ENCODE data around the gene PLEKHD1. TPM values are rescaled to one million over a fixed set of nuclear protein-coding genes. Genes with fewer than 3 reads are reported as not detected.

Gene PLEKHD1
- total RNA-seq, 2 experiments from 2014 or later = 0.09 to 0.19 TPM

GRCh38 chr14:69537900-69538299, 53.4 kb downstream of the PLEKHD1 start:
- Histone ChIP-seq H3K4me3 (ENCODE audit: low read depth, low read length, poor library complexity, severe bottlenecking) (no peak overlapping the region), H3K27ac (ENCODE audit: low read depth, low read length, poor library complexity, severe bottlenecking) (no peak overlapping the region), H3K9me3 (ENCODE audit: low read length) (no peaks in the 10 kb centered on the region), H3K9me2 (ENCODE audit: insufficient read depth, low read length) (no peaks in the 10 kb centered on the region), H3K36me3 (ENCODE audit: insufficient read depth, low read length) (no peaks in the 10 kb centered on the region), H2AFZ (ENCODE audit: low read length) (no peak overlapping the region), H3K4me2 (ENCODE audit: low read length) (no peak overlapping the region), H4K20me1 (ENCODE audit: insufficient read depth, low read length) (no peaks in the 10 kb centered on the region), H3K4me1 (ENCODE audit: insufficient read depth, low read length, poor library complexity, severe bottlenecking) (no peaks in the 10 kb centered on the region), H3K79me2 (ENCODE audit: insufficient read depth, low read depth, low read length) (no peaks in the 10 kb centered on the region)
- CTCF ChIA-PET (ENCODE audit: unreplicated experiment) = no interaction called here
- POLR2A ChIA-PET = interaction anchor here (0.7 kb wide), 1 partner anchor 1702 kb away, joined by 3 read pairs; no protein-coding TSS in a partner anchor
- no peak for DNase-seq (ENCODE audit: low spot score)
- TF ChIP-seq CTCF (conservative IDR thresholded peaks at IDR 0.05; ENCODE audit: low read length) = no peak
- no peak for TF ChIP-seq EZH2phosphoT487 (IDR thresholded peaks at IDR 0.05; ENCODE audit: borderline replicate concordance, low read depth, low read length)
- no TSS peak for BruUV-seq (replicated peaks)
- intact Hi-C loops (cut with micrococcal nuclease; ENCODE audit: unreplicated experiment) = no loop called here

GRCh38 chr14:69538766-69539165, 54.2 kb downstream of the PLEKHD1 start:
- Histone ChIP-seq H3K9me3 (ENCODE audit: low read length) (no peaks in the 10 kb centered on the region), H2AFZ (ENCODE audit: low read length) (no peak overlapping the region), H3K9me2 (ENCODE audit: insufficient read depth, low read length) (no peaks in the 10 kb centered on the region), H3K79me2 (ENCODE audit: insufficient read depth, low read depth, low read length) (no peaks in the 10 kb centered on the region), H3K36me3 (ENCODE audit: insufficient read depth, low read length) (no peaks in the 10 kb centered on the region), H3K4me1 (ENCODE audit: insufficient read depth, low read length, poor library complexity, severe bottlenecking) (no peaks in the 10 kb centered on the region), H3K4me3 (ENCODE audit: low read depth, low read length, poor library complexity, severe bottlenecking) (no peak overlapping the region), H3K4me2 (ENCODE audit: low read length) (no peak overlapping the region), H4K20me1 (ENCODE audit: insufficient read depth, low read length) (no peaks in the 10 kb centered on the region), H3K27ac (ENCODE audit: low read depth, low read length, poor library complexity, severe bottlenecking) (no peak overlapping the region)
- CTCF ChIA-PET (ENCODE audit: unreplicated experiment) = no interaction called here
- TF ChIP-seq CTCF (conservative IDR thresholded peaks at IDR 0.05; ENCODE audit: low read length) = no peak
- TF ChIP-seq EZH2phosphoT487 (IDR thresholded peaks at IDR 0.05; ENCODE audit: borderline replicate concordance, low read depth, low read length) = no peak
- DNase-seq (ENCODE audit: low spot score) = no peak
- BruUV-seq (replicated peaks) = no TSS peak
- POLR2A ChIA-PET = interaction anchor here (0.5 to 0.7 kb wide), 3 partner anchors 254 to 1701 kb away, joined by 3 to 4 read pairs (median 3); no protein-coding TSS in a partner anchor
- intact Hi-C loops (cut with micrococcal nuclease; ENCODE audit: unreplicated experiment) = no loop called here

- DNase-seq (ENCODE audit: low spot score) = no peak
- Histone ChIP-seq H4K20me1 (ENCODE audit: insufficient read depth, low read length) (no peaks in the 10 kb centered on the region), H3K27ac (ENCODE audit: low read depth, low read length, poor library complexity, severe bottlenecking) (no peak overlapping the region), H3K79me2 (ENCODE audit: insufficient read depth, low read depth, low read length) (no peaks in the 10 kb centered on the region), H3K4me3 (ENCODE audit: low read depth, low read length, poor library complexity, severe bottlenecking) (no peak overlapping the region), H3K9me3 (ENCODE audit: low read length) (no peaks in the 10 kb centered on the region), H3K36me3 (ENCODE audit: insufficient read depth, low read length) (no peaks in the 10 kb centered on the region), H2AFZ (ENCODE audit: low read length) (no peak overlapping the region), H3K4me1 (ENCODE audit: insufficient read depth, low read length, poor library complexity, severe bottlenecking) (no peaks in the 10 kb centered on the region), H3K9me2 (ENCODE audit: insufficient read depth, low read length) (no peaks in the 10 kb centered on the region), H3K4me2 (ENCODE audit: low read length) (no peak overlapping the region)
- CTCF ChIA-PET (ENCODE audit: unreplicated experiment) = no interaction called here
- POLR2A ChIA-PET = interaction anchor here (0.5 to 1.2 kb wide), 5 partner anchors 23 to 253 kb away, joined by 3 to 4 read pairs (median 4); no protein-coding TSS in a partner anchor
- TF ChIP-seq EZH2phosphoT487 (IDR thresholded peaks at IDR 0.05; ENCODE audit: borderline replicate concordance, low read depth, low read length) (no peak), CTCF (conservative IDR thresholded peaks at IDR 0.05; ENCODE audit: low read length) (no peak)
- BruUV-seq (replicated peaks) = no TSS peak
- intact Hi-C loops (cut with micrococcal nuclease; ENCODE audit: unreplicated experiment) = no loop called here
Measured at GRCh38 chr14:69539631-69540410, 55.3 kb downstream of the PLEKHD1 start.

Data from OCI-LY7 (cell line).